ENCODE data around the gene DYNC1I1.

DYNC1I1 gene

DNA sequence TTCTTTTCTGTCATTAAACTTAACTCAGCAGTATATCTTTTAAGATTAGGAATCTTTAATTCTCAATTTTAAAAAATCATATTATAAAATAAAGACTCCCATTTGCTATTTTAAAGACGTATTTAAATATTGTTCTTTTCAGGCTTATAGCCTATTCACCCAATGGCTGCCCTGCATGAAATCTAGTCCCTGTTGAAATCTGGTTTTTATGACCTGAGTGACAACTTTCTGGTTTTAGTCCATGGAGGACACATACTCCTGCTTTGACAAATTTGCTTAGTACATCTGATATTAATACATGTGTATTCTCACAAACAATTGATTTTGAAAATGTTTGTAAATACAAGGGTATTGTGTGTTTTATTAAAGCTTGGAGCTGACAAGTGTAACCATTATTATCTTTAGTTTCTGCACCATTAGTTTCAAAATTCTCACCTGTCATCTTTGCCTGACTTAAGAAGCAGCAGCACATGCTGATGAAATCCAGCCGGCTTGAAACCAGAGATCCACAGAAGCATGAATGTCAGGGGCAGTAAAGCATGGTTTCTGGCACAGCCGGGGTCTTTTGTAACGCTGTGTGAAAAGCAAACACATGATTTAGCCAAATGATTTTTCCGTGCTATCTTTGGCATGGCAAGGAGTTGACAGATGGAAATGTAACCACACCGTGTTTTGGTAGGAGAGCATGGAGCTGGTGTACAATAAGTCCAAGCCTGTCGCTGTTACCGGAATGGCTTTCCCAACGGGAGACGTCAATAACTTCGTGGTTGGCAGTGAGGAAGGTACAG lies 262.8 kb downstream of the DYNC1I1 start:
- Histone ChIP-seq H3K4me1 (ENCODE audit: insufficient read depth, low read length, poor library complexity, severe bottlenecking) (no peaks in the 10 kb centered on the region), H3K27me3 (ENCODE audit: insufficient read depth, low read length, poor library complexity, severe bottlenecking) (no peaks in the 10 kb centered on the region), H3K4me2 (ENCODE audit: low read depth, low read length, poor library complexity, severe bottlenecking) (no peak overlapping the region), H3K9ac (ENCODE audit: low read depth, low read length, poor library complexity, severe bottlenecking) (no peak overlapping the region), H3K36me3 (ENCODE audit: insufficient read depth, low read length) (no peaks in the 10 kb centered on the region), H3K4me3 (ENCODE audit: low read length, poor library complexity, severe bottlenecking) (no peak overlapping the region), H3K9me3 (ENCODE audit: insufficient read depth, low read depth, low read length) (no peaks in the 10 kb centered on the region), H3K79me2 (ENCODE audit: insufficient read depth, low read length) (no peaks in the 10 kb centered on the region), H3F3A (ENCODE audit: low read depth) (no peaks in the 10 kb centered on the region), H2AFZ (ENCODE audit: low read length) (no peak overlapping the region), H3K9me2 (replicated peaks; ENCODE audit: low read depth, low read length) (no peaks in the 10 kb centered on the region), H4K20me1 (ENCODE audit: insufficient read depth, low read length, poor library complexity, severe bottlenecking) (no peaks in the 10 kb centered on the region)
- no peak for TF ChIP-seq EZH2phosphoT487 (IDR thresholded peaks at IDR 0.05; ENCODE audit: borderline replicate concordance)
- TF ChIP-seq, protein P1, sequence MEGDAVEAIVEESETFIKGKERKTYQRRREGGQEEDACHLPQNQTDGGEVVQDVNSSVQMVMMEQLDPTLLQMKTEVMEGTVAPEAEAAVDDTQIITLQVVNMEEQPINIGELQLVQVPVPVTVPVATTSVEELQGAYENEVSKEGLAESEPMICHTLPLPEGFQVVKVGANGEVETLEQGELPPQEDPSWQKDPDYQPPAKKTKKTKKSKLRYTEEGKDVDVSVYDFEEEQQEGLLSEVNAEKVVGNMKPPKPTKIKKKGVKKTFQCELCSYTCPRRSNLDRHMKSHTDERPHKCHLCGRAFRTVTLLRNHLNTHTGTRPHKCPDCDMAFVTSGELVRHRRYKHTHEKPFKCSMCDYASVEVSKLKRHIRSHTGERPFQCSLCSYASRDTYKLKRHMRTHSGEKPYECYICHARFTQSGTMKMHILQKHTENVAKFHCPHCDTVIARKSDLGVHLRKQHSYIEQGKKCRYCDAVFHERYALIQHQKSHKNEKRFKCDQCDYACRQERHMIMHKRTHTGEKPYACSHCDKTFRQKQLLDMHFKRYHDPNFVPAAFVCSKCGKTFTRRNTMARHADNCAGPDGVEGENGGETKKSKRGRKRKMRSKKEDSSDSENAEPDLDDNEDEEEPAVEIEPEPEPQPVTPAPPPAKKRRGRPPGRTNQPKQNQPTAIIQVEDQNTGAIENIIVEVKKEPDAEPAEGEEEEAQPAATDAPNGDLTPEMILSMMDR (conservative IDR thresholded peaks at IDR 0.05; ENCODE audit: low read length), result no peak

DNA sequence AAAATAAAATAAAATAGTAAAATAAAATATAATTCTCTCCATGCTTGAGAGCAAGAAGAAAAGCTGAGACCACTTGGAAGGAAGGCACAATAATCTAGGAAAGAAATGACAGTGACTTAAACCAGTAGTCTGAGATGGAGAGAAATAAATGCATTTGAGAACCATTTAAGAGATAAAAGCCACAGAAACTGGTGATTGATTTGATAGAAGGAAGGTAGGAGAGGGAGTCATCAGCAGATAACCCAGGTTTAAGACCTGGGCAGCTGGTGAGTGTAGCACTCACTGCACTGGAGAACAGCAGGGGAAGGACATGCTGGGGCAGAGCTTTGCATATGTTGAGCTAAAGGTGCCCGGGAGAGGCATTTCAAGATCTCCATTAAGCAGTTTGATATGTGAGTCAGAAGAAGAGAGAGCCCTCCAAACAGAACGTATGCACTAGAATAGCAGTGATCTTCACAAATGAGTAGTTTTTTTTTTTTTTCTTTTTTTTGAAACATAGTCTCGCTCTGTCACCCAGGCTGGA lies 268.0 kb downstream of the DYNC1I1 start:
- H3K9me3 ChIP-seq (ENCODE audit: insufficient read depth, low read depth, low read length), result no peaks in the 10 kb centered on the region
- no peak overlapping the region for H3K9ac ChIP-seq (ENCODE audit: low read depth, low read length, poor library complexity, severe bottlenecking)
- H3K79me2 ChIP-seq (ENCODE audit: insufficient read depth, low read length), result no peaks in the 10 kb centered on the region
- no peak overlapping the region for H3K4me3 ChIP-seq (ENCODE audit: low read length, poor library complexity, severe bottlenecking)
- no peaks in the 10 kb centered on the region for H3K4me1 ChIP-seq (ENCODE audit: insufficient read depth, low read length, poor library complexity, severe bottlenecking)
- H4K20me1 ChIP-seq (ENCODE audit: insufficient read depth, low read length, poor library complexity, severe bottlenecking), result no peaks in the 10 kb centered on the region
- no peaks in the 10 kb centered on the region for H3K9me2 ChIP-seq (replicated peaks; ENCODE audit: low read depth, low read length)
- no peaks in the 10 kb centered on the region for H3K27me3 ChIP-seq (ENCODE audit: insufficient read depth, low read length, poor library complexity, severe bottlenecking)
- no peak overlapping the region for H2AFZ ChIP-seq (ENCODE audit: low read length)
- H3K36me3 ChIP-seq (ENCODE audit: insufficient read depth, low read length), result no peaks in the 10 kb centered on the region
- no peak overlapping the region for H3K4me2 ChIP-seq (ENCODE audit: low read depth, low read length, poor library complexity, severe bottlenecking)
- H3F3A ChIP-seq (ENCODE audit: low read depth), result no peaks in the 10 kb centered on the region
- TF ChIP-seq EZH2phosphoT487 (IDR thresholded peaks at IDR 0.05; ENCODE audit: borderline replicate concordance), result no peak
- TF ChIP-seq, protein P1 (conservative IDR thresholded peaks at IDR 0.05; ENCODE audit: low read length), result no peak

DNA sequence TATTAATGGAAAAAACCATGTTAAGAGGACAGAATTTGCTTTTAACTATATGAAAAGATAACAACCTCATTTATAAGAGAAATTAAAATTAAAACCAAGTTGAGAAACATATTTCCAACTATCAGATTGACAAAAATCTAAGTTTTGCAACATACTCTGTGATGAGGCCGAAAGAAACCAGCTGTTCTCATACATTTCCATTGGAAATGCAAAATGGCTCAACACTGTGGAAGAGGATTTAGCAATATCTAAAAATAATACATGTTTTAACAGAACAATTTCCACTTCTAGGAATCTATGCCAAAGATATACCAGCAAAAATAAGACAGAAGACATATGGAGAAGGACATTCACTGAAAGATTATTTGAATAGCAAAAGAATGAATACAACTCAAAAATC lies 268.8 kb downstream of the DYNC1I1 start:
- no peaks in the 10 kb centered on the region for H3K79me2 ChIP-seq (ENCODE audit: insufficient read depth, low read length)
- H3K27me3 ChIP-seq (ENCODE audit: insufficient read depth, low read length, poor library complexity, severe bottlenecking), result no peaks in the 10 kb centered on the region
- H4K20me1 ChIP-seq (ENCODE audit: insufficient read depth, low read length, poor library complexity, severe bottlenecking), result no peaks in the 10 kb centered on the region
- no peaks in the 10 kb centered on the region for H3K9me2 ChIP-seq (replicated peaks; ENCODE audit: low read depth, low read length)
- no peak overlapping the region for H2AFZ ChIP-seq (ENCODE audit: low read length)
- H3K36me3 ChIP-seq (ENCODE audit: insufficient read depth, low read length), result no peaks in the 10 kb centered on the region
- H3K4me1 ChIP-seq (ENCODE audit: insufficient read depth, low read length, poor library complexity, severe bottlenecking), result no peaks in the 10 kb centered on the region
- no peak for TF ChIP-seq EZH2phosphoT487 (IDR thresholded peaks at IDR 0.05; ENCODE audit: borderline replicate concordance)
- TF ChIP-seq, protein P1 (conservative IDR thresholded peaks at IDR 0.05; ENCODE audit: low read length), result no peak
- no peak overlapping the region for H3K9ac ChIP-seq (ENCODE audit: low read depth, low read length, poor library complexity, severe bottlenecking)
- no peak overlapping the region for H3K4me2 ChIP-seq (ENCODE audit: low read depth, low read length, poor library complexity, severe bottlenecking)
- H3K4me3 ChIP-seq (ENCODE audit: low read length, poor library complexity, severe bottlenecking), result no peak overlapping the region
- H3K9me3 ChIP-seq (ENCODE audit: insufficient read depth, low read depth, low read length), result no peaks in the 10 kb centered on the region
- no peaks in the 10 kb centered on the region for H3F3A ChIP-seq (ENCODE audit: low read depth)

Data from Loucy (cell line).